GM12878 (cell line): ENCODE results near the gene CTSS. TPM values are rescaled to one million over a fixed set of nuclear protein-coding genes. Genes with fewer than 3 reads are reported as not detected.

ENCODE experiments used
- ATAC-seq: fragments of 200-7000 bp; cut with Tn5 transposase; 3 replicates; pipeline ENCODE4 v1.9.1; 2020; ENCODE audit warnings: mild to moderate bottlenecking, moderate library complexity
- BruUV-seq: library from RNA; stranded (reverse); fragments of 400-500 nt; replicated peaks from 2 replicates; lab custom pipeline; 2021; lab: Mats Ljungman, UMichigan
- CTCF ChIA-PET: fragments of 300-600 bp; sonication (Branson Sonifier 250); formaldehyde crosslinking; extraction: SDS; loops from one replicate; lab custom pipeline; 2021; ENCODE audit warnings: inconsistent platforms; lab: Yijun Ruan, JAX
- POLR2A ChIA-PET: fragments of 350-600 bp; formaldehyde crosslinking; extraction: SDS; loops from one replicate; lab custom pipeline; 2021; ENCODE audit warnings: inconsistent platforms; lab: Charles Lee
- RAD21 ChIA-PET: fragments of 300-600 bp; sonication (Branson Sonifier 250); formaldehyde crosslinking; loops from one replicate; lab custom pipeline; 2023; ENCODE audit warnings: antibody characterized with exemption; ENCODE audit not compliant: unreplicated experiment; lab: Charles Lee
- SMC1A ChIA-PET: fragments of 300-600 bp; sonication (Branson Sonifier 250); formaldehyde crosslinking; loops from one replicate; lab custom pipeline; 2023; ENCODE audit not compliant: unreplicated experiment, uncharacterized antibody; lab: Charles Lee
- DNase-seq: peaks from one replicate; pipeline ENCODE4 v3.0.0-alpha.2; 2011; ENCODE audit warnings: low read depth, low spot score
- FAIRE-seq: peaks from 3 replicates; lab custom pipeline; 2011; peaks lifted over from hg19 to GRCh38; lab: Jason Lieb, UNC
- H2AFZ ChIP-seq: 2 replicates; pipeline ENCODE4 v1.6.0; 2011; ENCODE audit warnings: low read depth, low read length, control low read depth; ENCODE audit not compliant: control insufficient read depth
- H3K27ac ChIP-seq: 2 replicates; pipeline ENCODE4 v1.5.1; 2011; ENCODE audit warnings: control low read depth; ENCODE audit not compliant: control insufficient read depth, insufficient read depth
- H3K27me3 ChIP-seq, 2 experiments: replicated peaks in 1 of 2; 2 replicates each; pipeline versions ENCODE4 v1.6.0 to v1.6.1; 2011; ENCODE audit warnings: low read length in 1 of 2; ENCODE audit not compliant: control insufficient read depth in 2 of 2, insufficient read depth in 2 of 2
- H3K36me3 ChIP-seq, 2 experiments: 2 replicates each; pipeline ENCODE4 v1.5.1; 2011; ENCODE audit warnings: low read length in 1 of 2; ENCODE audit not compliant: control insufficient read depth in 2 of 2, insufficient read depth in 2 of 2
- H3K4me1 ChIP-seq: 2 replicates; pipeline ENCODE4 v1.6.1; 2011; ENCODE audit warnings: mild to moderate bottlenecking, low read length, moderate library complexity, mixed read lengths; ENCODE audit not compliant: control insufficient read depth, insufficient read depth
- H3K4me2 ChIP-seq: 2 replicates; pipeline ENCODE4 v1.6.0; 2011; ENCODE audit warnings: control low read depth; ENCODE audit not compliant: control insufficient read depth, insufficient read depth
- H3K4me3 ChIP-seq: fragments of 200-600 bp; sonication (generic); 2 replicates; pipeline ENCODE4 v1.5.1; 2016
- H3K79me2 ChIP-seq: 2 replicates; pipeline ENCODE4 v1.6.0; 2011; ENCODE audit warnings: low read length; ENCODE audit not compliant: control insufficient read depth, insufficient read depth
- H3K9ac ChIP-seq: 2 replicates; pipeline ENCODE4 v1.8.0; 2011; ENCODE audit warnings: low read length, control low read depth, mixed read lengths; ENCODE audit not compliant: control insufficient read depth, insufficient read depth
- H3K9me3 ChIP-seq: replicated peaks from 3 replicates; pipeline ENCODE4 v1.5.1; 2011; ENCODE audit warnings: mild to moderate bottlenecking, low read length; ENCODE audit not compliant: control insufficient read depth, insufficient read depth
- H4K20me1 ChIP-seq: 2 replicates; pipeline ENCODE4 v1.6.0; 2011; ENCODE audit not compliant: control insufficient read depth, insufficient read depth
- JUND ChIP-seq: IDR thresholded peaks from 2 replicates; pipeline ENCODE4 v1.6.1; 2012; ENCODE audit warnings: low read depth, mild to moderate bottlenecking, low read length, improper control_type of control experiment, moderate library complexity
- KLF5 ChIP-seq: fragments of 450-650 bp; IDR thresholded peaks from 2 replicates; pipeline ENCODE4 v1.6.1; 2014; ENCODE audit warnings: mild to moderate bottlenecking; ENCODE audit not compliant: partially characterized antibody
- SMARCA5 ChIP-seq: fragments of 450-650 bp; IDR thresholded peaks from 2 replicates; pipeline ENCODE4 v1.6.1; 2017; ENCODE audit warnings: mild to moderate bottlenecking
- TCF3 ChIP-seq: IDR thresholded peaks from 2 replicates; pipeline ENCODE4 v1.6.1; 2012; ENCODE audit warnings: low read depth, mild to moderate bottlenecking, low read length, borderline replicate concordance; ENCODE audit not compliant: insufficient read depth
- WGBS: methylation state at CpG from one replicate; pipeline ENCODE4 v1.1.6; 2016; ENCODE audit warnings: low lambda C conversion rate; ENCODE audit not compliant: insufficient replicate concordance, insufficient coverage; ENCODE audit errors: missing lambda C conversion rate; 5-methylcytosine and 5-hydroxymethylcytosine counted together
- in situ Hi-C: fragments of 300-500 bp; cut with MboI; formaldehyde crosslinking; loops from 9 replicates; pipeline ENCODE4 v1.14.3; 2018; ENCODE audit warnings: mixed read lengths
- intact Hi-C: fragments of 100-400 bp; cut with micrococcal nuclease; formaldehyde crosslinking; loops from one replicate; pipeline ENCODE4 v1.14.2; 2022; ENCODE audit not compliant: unreplicated experiment
- polyA plus RNA-seq, 11 experiments: library from polyadenylated mRNA; depleted of rRNA in 4 of 11; unstranded in 6 of 11; stranded (reverse) in 5 of 11; fragments of >200 nt; fragmentation: Nextera tagmentation in 4 of 11; fragmentation: Illumina TruSeq in 1 of 11; extraction: Ambion mirVana in 4 of 11; extraction: Trizol in 1 of 11; gene quantifications; 1 replicate in 1 of 11; 2 replicates in 10 of 11; pipeline versions ENCODE4 v1.2.1 to v1.2.3, GENCODE V29; 2011 to 2016; ENCODE audit warnings: inconsistent platforms in 2 of 11, missing spikeins in 2 of 11, low read depth in 1 of 11
- total RNA-seq, 4 experiments: library from RNA; depleted of rRNA in 3 of 4; stranded (reverse); fragments of >200 nt in 3 of 4; fragmentation: Illumina TruSeq in 1 of 4; extraction: Trizol in 1 of 4; gene quantifications; 2 replicates each; pipeline versions ENCODE4 v1.2.1 to v1.2.3, GENCODE V29; 2013 to 2021
- TF ChIP-seq, protein P1 (sequence below): fragments of 450-650 bp; IDR thresholded peaks from 2 replicates; pipeline ENCODE4 v1.6.1; 2017; ENCODE audit warnings: mild to moderate bottlenecking, moderate library complexity
- TF ChIP-seq, protein P2 (sequence below): fragments of 450-650 bp; IDR thresholded peaks from 2 replicates; pipeline ENCODE4 v1.6.1; 2016; ENCODE audit warnings: mild to moderate bottlenecking, moderate library complexity, borderline replicate concordance
- TF ChIP-seq, protein P3 (sequence below): fragments of 450-650 bp; IDR thresholded peaks from 2 replicates; pipeline ENCODE4 v1.6.1; 2017; ENCODE audit warnings: antibody characterized with exemption, mild to moderate bottlenecking, moderate library complexity

CTSS gene
- total and polyA plus RNA-seq, 10 of the 15 experiments (the other 5 are each of a cell fraction or from before 2014, with no cell fraction given): 32.8 to 174 (median 60.9) TPM

DNA sequence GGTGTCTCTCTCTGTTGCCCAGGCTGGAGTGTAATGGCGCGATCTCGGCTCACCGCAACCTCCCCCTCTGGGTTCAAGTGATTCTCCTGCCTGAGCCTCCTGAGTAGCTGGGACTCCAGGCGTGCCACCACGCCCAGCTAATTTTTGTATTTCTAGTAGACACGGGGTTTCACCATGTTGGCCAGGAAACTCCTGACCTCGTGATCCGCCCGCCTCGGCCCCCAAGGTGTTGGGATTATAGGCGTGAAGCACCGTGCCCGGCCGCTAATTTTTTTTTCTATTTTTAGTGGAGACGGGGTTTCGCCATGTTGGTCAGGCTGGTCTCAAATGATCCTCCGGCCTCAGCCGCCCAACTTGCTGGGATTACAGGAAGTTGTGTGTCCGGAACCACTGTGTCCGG, 45.5 kb downstream of the CTSS start:
- POLR2A ChIA-PET: interaction anchor here (0.7 kb wide), 1 partner anchor 29 kb away, joined by 4 read pairs; no protein-coding TSS in a partner anchor

More for the DNA sequence above, 45.5 kb downstream of the CTSS start:
- Histone ChIP-seq H3K27ac (no peak overlapping the region), H3K36me3 (no peaks in the 10 kb centered on the region), H3K9ac (no peak overlapping the region), H2AFZ (no peak overlapping the region), H3K4me2 (no peak overlapping the region), H4K20me1 (no peaks in the 10 kb centered on the region), H3K4me1 (no peaks in the 10 kb centered on the region), H3K27me3 (no peaks in the 10 kb centered on the region), H3K4me3 (no peak overlapping the region), H3K79me2 (no peaks in the 10 kb centered on the region), H3K9me3 (no peaks in the 10 kb centered on the region; the same call in 2 of the 3 replicates)
- TF ChIP-seq KLF5 (no peak), TCF3 (no peak), JUND (no peak), SMARCA5 (no peak)
- TF ChIP-seq, protein P1, sequence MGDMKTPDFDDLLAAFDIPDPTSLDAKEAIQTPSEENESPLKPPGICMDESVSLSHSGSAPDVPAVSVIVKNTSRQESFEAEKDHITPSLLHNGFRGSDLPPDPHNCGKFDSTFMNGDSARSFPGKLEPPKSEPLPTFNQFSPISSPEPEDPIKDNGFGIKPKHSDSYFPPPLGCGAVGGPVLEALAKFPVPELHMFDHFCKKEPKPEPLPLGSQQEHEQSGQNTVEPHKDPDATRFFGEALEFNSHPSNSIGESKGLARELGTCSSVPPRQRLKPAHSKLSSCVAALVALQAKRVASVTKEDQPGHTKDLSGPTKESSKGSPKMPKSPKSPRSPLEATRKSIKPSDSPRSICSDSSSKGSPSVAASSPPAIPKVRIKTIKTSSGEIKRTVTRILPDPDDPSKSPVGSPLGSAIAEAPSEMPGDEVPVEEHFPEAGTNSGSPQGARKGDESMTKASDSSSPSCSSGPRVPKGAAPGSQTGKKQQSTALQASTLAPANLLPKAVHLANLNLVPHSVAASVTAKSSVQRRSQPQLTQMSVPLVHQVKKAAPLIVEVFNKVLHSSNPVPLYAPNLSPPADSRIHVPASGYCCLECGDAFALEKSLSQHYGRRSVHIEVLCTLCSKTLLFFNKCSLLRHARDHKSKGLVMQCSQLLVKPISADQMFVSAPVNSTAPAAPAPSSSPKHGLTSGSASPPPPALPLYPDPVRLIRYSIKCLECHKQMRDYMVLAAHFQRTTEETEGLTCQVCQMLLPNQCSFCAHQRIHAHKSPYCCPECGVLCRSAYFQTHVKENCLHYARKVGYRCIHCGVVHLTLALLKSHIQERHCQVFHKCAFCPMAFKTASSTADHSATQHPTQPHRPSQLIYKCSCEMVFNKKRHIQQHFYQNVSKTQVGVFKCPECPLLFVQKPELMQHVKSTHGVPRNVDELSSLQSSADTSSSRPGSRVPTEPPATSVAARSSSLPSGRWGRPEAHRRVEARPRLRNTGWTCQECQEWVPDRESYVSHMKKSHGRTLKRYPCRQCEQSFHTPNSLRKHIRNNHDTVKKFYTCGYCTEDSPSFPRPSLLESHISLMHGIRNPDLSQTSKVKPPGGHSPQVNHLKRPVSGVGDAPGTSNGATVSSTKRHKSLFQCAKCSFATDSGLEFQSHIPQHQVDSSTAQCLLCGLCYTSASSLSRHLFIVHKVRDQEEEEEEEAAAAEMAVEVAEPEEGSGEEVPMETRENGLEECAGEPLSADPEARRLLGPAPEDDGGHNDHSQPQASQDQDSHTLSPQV: no peak
- TF ChIP-seq, protein P2, sequence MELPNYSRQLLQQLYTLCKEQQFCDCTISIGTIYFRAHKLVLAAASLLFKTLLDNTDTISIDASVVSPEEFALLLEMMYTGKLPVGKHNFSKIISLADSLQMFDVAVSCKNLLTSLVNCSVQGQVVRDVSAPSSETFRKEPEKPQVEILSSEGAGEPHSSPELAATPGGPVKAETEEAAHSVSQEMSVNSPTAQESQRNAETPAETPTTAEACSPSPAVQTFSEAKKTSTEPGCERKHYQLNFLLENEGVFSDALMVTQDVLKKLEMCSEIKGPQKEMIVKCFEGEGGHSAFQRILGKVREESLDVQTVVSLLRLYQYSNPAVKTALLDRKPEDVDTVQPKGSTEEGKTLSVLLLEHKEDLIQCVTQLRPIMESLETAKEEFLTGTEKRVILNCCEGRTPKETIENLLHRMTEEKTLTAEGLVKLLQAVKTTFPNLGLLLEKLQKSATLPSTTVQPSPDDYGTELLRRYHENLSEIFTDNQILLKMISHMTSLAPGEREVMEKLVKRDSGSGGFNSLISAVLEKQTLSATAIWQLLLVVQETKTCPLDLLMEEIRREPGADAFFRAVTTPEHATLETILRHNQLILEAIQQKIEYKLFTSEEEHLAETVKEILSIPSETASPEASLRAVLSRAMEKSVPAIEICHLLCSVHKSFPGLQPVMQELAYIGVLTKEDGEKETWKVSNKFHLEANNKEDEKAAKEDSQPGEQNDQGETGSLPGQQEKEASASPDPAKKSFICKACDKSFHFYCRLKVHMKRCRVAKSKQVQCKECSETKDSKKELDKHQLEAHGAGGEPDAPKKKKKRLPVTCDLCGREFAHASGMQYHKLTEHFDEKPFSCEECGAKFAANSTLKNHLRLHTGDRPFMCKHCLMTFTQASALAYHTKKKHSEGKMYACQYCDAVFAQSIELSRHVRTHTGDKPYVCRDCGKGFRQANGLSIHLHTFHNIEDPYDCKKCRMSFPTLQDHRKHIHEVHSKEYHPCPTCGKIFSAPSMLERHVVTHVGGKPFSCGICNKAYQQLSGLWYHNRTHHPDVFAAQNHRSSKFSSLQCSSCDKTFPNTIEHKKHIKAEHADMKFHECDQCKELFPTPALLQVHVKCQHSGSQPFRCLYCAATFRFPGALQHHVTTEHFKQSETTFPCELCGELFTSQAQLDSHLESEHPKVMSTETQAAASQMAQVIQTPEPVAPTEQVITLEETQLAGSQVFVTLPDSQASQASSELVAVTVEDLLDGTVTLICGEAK: no peak
- TF ChIP-seq, protein P3, sequence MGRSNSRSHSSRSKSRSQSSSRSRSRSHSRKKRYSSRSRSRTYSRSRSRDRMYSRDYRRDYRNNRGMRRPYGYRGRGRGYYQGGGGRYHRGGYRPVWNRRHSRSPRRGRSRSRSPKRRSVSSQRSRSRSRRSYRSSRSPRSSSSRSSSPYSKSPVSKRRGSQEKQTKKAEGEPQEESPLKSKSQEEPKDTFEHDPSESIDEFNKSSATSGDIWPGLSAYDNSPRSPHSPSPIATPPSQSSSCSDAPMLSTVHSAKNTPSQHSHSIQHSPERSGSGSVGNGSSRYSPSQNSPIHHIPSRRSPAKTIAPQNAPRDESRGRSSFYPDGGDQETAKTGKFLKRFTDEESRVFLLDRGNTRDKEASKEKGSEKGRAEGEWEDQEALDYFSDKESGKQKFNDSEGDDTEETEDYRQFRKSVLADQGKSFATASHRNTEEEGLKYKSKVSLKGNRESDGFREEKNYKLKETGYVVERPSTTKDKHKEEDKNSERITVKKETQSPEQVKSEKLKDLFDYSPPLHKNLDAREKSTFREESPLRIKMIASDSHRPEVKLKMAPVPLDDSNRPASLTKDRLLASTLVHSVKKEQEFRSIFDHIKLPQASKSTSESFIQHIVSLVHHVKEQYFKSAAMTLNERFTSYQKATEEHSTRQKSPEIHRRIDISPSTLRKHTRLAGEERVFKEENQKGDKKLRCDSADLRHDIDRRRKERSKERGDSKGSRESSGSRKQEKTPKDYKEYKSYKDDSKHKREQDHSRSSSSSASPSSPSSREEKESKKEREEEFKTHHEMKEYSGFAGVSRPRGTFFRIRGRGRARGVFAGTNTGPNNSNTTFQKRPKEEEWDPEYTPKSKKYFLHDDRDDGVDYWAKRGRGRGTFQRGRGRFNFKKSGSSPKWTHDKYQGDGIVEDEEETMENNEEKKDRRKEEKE: no peak
- no TSS peak for BruUV-seq
- WGBS: 96% methylated on average over 20 of the region's 21 CpGs
- ChIA-PET RAD21 (no interaction called here), SMC1A (no interaction called here), CTCF (interaction anchor here (0.6 to 1.2 kb wide), 3 partner anchors 93 to 277 kb away, joined by 3 read pairs; no protein-coding TSS in a partner anchor)
- in situ Hi-C loops: no loop called here
- FAIRE-seq: no peak
- no peak for DNase-seq
- ATAC-seq: no peak
- intact Hi-C loops: no loop called here
